Measurements from ENCODE around the gene MAP7D2. TPM values are rescaled to one million over a fixed set of nuclear protein-coding genes. Genes with fewer than 3 reads are reported as not detected.
A peak's percentile ranks its signal among the peaks of the same experiment; 100 is the strongest.

The MAP7D2 gene
- total and polyA plus RNA-seq, 2 of the 13 experiments (the other 11 are each of a cell fraction or from before 2014, with no cell fraction given) = 9.6 to 10.5 TPM

GRCh38 chrX:20089845-20090244, 26.9 kb downstream of the MAP7D2 start:
- Histone ChIP-seq H3K27me3 (ENCODE audit: control insufficient read depth in 1 of 2, insufficient read depth in 2 of 2, low read length in 2 of 2) (no peaks in the 10 kb centered on the region), H4K20me1 (ENCODE audit: insufficient read depth, low read length) (no peaks in the 10 kb centered on the region), H3K27ac (ENCODE audit: extremely low read length, insufficient read depth, low read length) (no peak overlapping the region), H3K9ac (ENCODE audit: insufficient read depth, low read depth, low read length) (no peak overlapping the region), H3K79me2 (ENCODE audit: insufficient read depth, low read length) (no peaks in the 10 kb centered on the region), H3K36me3 (replicated peaks in 1 of 2; ENCODE audit: control insufficient read depth in 1 of 2, insufficient read depth in 2 of 2, low read length in 2 of 2) (no peaks in the 10 kb centered on the region), H2AFZ (ENCODE audit: low read length) (no peak overlapping the region), H3K4me3 (replicated peaks in 1 of 3; ENCODE audit: insufficient read depth in 1 of 3, low read depth in 2 of 3, low read length in 3 of 3) (no peak overlapping the region), H3K4me2 (ENCODE audit: low read depth, low read length) (no peak overlapping the region), H3K9me3 (ENCODE audit: low read length) (no peaks in the 10 kb centered on the region), H3K4me1 (ENCODE audit: insufficient read depth, low read length) (no peaks in the 10 kb centered on the region)
- no TSS peak for BruUV-seq (replicated peaks)
- POLR2A ChIA-PET = no interaction called here
- no peak for TF ChIP-seq HNRNPK (IDR thresholded peaks at IDR 0.05; ENCODE audit: low read depth, low read length, poor library complexity, severe bottlenecking)
- TF ChIP-seq RARA (CRISPR knock-in tag; IDR thresholded peaks at IDR 0.05) = no peak
- CTCF ChIA-PET (ENCODE audit: low intra/inter-chr PET ratio, low total read pairs) = no interaction called here
- intact Hi-C loops (cut with micrococcal nuclease; ENCODE audit: unreplicated experiment) (no loop called here), in situ Hi-C loops (cut with HindIII; ENCODE audit: extremely low pct_ligation_motif_present, low pct_unique_long_range_greater_than_20kb) (no loop called here)
- ATAC-seq (no peak), DNase-seq (ENCODE audit: low spot score) (no peak), FAIRE-seq (no peak)
- WGBS (ENCODE audit: low lambda C conversion rate) = 85% methylated on average over 6 of the region's 6 CpGs

GRCh38 chrX:20080277-20080676, 36.4 kb downstream of the MAP7D2 start:
- no peak for ATAC-seq
- TF ChIP-seq REST (IDR thresholded peaks at IDR 0.05; ENCODE audit: borderline replicate concordance in 1 of 2, low read depth in 1 of 2, low read length in 2 of 2) (0 out of 4 replicates have a peak, but pooled peaks of 1 of the 2 experiments have one; percentile 37), ZNF44 (CRISPR knock-in tag; IDR thresholded peaks at IDR 0.05) (no peak)
- in situ Hi-C loops (cut with HindIII; ENCODE audit: extremely low pct_ligation_motif_present, low pct_unique_long_range_greater_than_20kb) = no loop called here
- intact Hi-C loops (cut with micrococcal nuclease; ENCODE audit: unreplicated experiment) = no loop called here
- no peak overlapping the region for H2AFZ ChIP-seq (ENCODE audit: low read length)
- H3K4me2 ChIP-seq (ENCODE audit: low read depth, low read length) = no peak overlapping the region
- no TSS peak for BruUV-seq (replicated peaks)
- H3K27me3 ChIP-seq (ENCODE audit: control insufficient read depth in 1 of 2, insufficient read depth in 2 of 2, low read length in 2 of 2) = no peaks in the 10 kb centered on the region
- DNase-seq (ENCODE audit: low spot score) = no peak
- no peaks in the 10 kb centered on the region for H3K9me3 ChIP-seq (ENCODE audit: low read length)
- FAIRE-seq = no peak
- no peaks in the 10 kb centered on the region for H3K36me3 ChIP-seq (replicated peaks in 1 of 2; ENCODE audit: control insufficient read depth in 1 of 2, insufficient read depth in 2 of 2, low read length in 2 of 2)
- ChIA-PET POLR2A (no interaction called here), CTCF (ENCODE audit: low intra/inter-chr PET ratio, low total read pairs) (no interaction called here)
- H4K20me1 ChIP-seq (ENCODE audit: insufficient read depth, low read length) = no peaks in the 10 kb centered on the region
- no peaks in the 10 kb centered on the region for H3K4me1 ChIP-seq (ENCODE audit: insufficient read depth, low read length)
- H3K27ac ChIP-seq (ENCODE audit: extremely low read length, insufficient read depth, low read length) = no peak overlapping the region
- no peaks in the 10 kb centered on the region for H3K79me2 ChIP-seq (ENCODE audit: insufficient read depth, low read length)
- no peak overlapping the region for H3K4me3 ChIP-seq (replicated peaks in 1 of 3; ENCODE audit: insufficient read depth in 1 of 3, low read depth in 2 of 3, low read length in 3 of 3)
- H3K9ac ChIP-seq (ENCODE audit: insufficient read depth, low read depth, low read length) = no peak overlapping the region
- WGBS (ENCODE audit: low lambda C conversion rate) = no CpG with 5 or more reads among the region's 1 CpG

All from HepG2 (cell line).